ENCODE measurements around the gene DTNB.

The DTNB gene

GRCh38 chr2:25362434-25363145, 310.8 kb downstream of the DTNB start:
- peak; percentile 56 to 70 for ATAC-seq

GRCh38 chr2:25362049-25362433, 311.3 kb downstream of the DTNB start:
- peak; percentile 92 to 95 for ATAC-seq

GRCh38 chr2:25361261-25362048, 311.9 kb downstream of the DTNB start:
- ATAC-seq: no peak

DNA sequence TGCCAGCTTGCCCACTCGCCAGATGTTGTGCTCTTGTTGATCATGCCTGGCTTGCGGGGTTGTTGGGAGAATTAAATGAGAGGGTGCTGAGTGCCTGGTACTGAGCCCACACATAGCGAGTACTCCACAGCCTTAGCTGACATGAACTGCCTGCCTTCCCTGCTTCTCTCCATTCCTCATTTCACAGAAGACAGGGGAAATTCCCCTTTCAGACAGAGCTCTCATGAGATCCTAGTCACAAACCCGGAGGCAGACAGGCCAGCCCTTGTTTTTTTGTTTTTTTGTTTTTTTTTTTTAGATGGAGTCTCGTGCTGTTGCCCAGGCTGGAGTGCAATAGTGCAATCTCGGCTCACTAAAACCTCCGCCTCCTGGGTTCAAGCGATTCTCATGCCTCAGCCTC, 314.5 kb downstream of the DTNB start:
- no peak for ATAC-seq

DNA sequence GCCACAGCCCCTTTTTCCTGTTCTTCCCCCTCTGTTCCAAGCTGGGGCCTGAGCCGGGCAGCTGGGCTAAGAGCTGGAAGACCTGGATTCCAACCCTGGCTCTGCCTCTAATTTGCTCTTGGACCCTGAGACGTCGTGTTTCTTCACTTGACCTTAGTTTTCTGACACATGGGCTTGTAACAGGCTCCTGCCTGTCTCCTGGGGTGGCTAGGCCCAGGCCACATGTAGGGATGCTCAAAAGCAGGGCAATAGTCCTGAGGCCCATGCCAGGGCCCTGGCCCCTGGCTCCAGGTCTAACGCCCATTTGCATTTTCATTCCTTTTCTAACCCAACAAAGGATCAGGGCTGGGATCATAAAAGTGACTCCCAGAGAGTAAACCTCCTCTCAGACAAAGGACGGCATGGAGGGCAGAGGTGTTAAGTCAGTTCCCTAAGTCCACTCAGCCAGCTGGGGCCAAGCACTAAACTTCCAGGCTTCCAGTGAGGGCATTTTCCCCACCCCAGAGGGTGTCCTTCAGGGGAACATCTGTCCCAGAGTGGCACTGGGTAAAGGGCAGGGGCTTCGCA, 315.0 kb downstream of the DTNB start:
- ATAC-seq: no peak

DNA sequence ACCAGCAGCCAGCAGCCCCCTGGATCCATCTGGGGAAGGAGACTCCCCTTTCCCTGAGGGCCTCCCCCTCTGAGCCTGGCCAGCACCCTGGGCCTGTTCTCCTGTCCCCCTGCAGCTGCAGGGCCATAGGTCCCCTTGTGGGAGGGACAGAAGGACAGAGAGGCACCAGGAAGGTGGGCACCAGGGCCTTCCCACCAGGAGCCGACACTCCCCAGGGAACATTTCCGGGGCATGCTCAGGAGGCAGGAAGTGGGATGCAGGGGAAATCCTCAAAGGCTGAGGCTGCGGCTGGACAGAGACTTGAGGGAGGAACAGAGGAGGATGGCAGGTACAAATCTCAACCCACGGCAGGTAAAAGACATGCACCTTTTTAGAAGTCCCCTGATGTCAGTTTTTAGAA, 317.3 kb downstream of the DTNB start:
- ATAC-seq: no peak

- no peak for ATAC-seq
Observed at GRCh38 chr2:25355270-25355669, 318.1 kb downstream of the DTNB start.

- no peak for ATAC-seq
Observed at GRCh38 chr2:25354116-25354515, 319.3 kb downstream of the DTNB start.

DNA sequence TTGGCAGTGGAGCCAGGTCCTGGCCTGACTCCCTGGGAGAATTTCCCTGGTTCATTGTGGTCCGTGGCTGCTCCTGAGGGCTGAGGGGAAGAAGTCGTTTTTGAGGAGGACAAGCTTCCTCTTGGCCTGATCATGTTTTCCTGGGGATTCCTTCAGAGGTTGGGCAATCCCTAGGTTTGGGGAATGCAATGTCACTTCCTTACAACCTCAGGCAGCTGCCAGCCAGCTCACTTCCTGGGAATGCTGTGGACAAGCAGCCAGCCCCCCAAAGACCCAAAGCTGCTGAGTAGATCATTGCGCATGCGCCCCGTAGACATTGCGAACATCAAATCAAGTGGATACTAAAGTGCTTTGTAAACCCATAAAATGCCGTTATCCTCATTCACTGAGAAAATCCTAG, 324.0 kb downstream of the DTNB start:
- no peak for ATAC-seq

DNA sequence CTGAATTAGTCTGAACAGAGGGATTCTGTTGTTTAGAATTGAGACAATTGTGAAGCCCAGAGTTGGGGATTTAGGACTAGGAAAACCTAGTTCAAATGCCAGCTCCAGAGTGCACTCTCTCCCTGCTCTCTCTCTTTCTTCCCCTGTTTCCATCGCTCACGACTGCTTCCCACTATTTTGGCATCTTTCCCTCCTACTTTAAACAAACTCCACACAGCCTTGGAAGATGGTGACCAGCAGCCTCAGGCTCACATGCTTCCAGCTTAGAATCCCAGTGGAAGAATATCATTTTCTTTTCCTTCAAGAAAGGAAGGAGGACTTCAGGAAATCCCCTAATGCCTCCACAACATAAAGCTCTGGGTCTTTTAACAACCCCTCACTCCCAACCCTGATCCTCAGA, 325.5 kb downstream of the DTNB start:
- no peak for ATAC-seq

DNA sequence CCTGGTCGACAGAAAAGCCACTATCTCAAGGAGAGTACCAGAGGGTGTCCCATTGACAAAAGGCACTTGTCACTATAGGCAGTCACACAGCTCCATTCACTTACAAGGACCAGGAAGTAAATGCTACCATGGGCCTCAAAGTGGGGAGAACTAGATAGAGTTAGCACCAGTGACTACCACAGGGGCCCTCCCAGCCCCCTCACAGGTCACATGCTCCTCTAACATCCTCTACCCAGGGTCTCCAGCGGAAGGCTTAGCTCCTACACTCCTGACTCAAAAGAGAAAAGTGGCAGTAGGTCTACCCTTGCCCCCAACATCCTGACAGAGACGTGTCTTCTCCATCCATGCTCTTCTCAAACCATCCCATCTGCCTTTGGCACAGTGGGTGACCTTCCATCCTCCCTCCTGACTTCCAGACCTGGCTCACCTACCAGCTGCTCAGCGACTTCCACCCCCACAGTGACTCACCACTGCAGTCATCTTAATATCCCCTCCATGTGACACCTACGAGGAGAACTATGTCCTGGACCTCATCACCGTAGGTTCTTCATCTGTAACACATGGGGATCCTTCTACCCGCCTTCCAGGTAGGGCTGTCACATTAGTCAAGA, 326.1 kb downstream of the DTNB start:
- peak; percentile 87 to 90 for ATAC-seq

GRCh38 chr2:25343187-25343825, 330.1 kb downstream of the DTNB start:
- no peak for ATAC-seq

- ATAC-seq: peak; percentile 84
Observed at GRCh38 chr2:25342372-25343186, 330.8 kb downstream of the DTNB start.

GRCh38 chr2:25341753-25342371, 331.5 kb downstream of the DTNB start, which contains the start of gene DNMT3A:
DNMT3A (minus strand) TSS chr2:25341925; CDS start chr2:25313984, 27,941 bp downstream.
- peak; percentile 28 to 32 for ATAC-seq

- peak in 1 of 2 donors; percentile 15 for ATAC-seq
Observed at GRCh38 chr2:25341011-25341727, 332.2 kb downstream of the DTNB start.

DNA sequence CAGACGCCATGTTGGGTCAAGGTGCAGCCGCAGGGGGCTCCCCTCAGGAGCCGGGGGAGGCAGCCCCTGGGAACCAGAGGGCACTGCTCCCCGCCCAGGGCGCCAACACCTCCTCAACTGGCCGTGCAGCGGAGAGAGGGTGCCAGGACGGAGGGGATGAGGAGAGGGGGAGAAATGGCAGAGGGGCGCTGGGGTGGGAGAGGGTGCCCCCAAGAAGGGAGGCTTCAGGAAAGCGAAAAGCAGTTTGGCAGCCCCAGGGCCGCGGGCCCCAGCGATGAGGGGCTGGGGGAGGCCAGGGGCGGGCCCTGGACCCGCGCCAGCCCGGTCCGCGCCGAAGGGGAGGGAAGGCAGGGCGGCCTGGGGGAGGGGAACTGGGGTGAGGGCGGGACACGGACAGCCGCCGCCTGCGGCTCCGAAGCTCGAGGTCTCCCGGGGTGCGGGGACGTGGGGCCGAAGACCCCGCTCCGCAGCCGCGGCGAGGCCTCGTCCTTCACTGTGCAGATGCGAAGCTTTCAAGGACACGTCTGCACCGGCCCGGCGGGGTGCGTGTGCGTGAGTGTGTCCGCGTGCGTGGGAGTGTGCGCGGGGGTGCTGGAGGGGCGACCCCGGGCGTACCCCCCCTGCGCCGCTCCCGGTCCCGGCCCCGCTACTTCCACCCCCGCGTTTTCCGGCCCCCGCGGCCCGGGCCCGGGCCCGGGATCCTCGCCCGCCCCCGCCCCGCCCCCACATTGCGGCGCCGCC, 333.0 kb downstream of the DTNB start:
- no peak for ATAC-seq

DNA sequence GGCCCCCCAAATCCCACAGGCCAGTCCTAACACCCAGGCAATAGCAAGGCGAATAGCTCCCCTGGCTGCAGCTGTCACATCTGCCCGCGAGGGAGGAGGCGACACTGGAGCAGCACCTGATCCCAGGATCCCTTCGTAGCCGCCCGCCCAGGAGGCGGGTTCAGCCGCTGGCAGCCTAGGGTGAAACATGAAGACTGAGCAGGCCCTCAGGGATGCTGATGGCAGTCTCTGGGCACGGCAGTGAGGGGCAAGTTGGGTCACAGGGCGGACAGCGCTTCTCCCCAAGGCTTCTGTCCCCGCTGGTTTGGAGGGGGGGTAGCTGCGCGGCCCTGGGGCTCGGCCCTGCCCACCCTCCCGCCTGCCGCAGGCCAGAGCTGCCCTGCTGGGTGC, 333.6 kb downstream of the DTNB start:
- no peak for ATAC-seq

GRCh38 chr2:25339211-25339674, 334.1 kb downstream of the DTNB start:
- no peak for ATAC-seq

DNA sequence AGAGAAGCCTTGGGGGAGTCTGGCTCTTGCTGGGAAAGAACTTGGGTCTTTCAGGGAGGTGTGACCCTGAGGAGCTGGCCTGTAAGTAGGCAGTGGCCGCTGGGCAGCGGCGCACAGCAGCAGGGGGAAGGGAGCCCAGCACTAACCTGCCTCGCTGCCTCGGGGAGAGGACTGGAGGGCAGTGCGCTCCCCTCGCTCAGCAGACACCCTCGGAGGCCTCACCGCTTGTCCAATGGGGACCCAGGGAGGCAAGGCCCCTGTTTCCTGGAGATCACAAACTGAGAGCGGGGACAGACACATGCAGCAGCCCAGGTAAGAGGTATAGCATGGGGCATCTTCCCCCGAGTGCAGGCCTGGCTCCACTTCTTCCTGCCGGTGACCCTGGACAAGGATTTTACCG, 335.0 kb downstream of the DTNB start:
- ATAC-seq: no peak

GRCh38 chr2:25337891-25338290, 335.5 kb downstream of the DTNB start:
- ATAC-seq: no peak

Data from activated CD4-positive, CD25-positive, alpha-beta regulatory T cell treated with anti-CD3 and anti-CD28 coated beads, Interleukin-2, amount 50 U/mL, for 24 hours (primary cell).